Measurements from ENCODE around the gene ARHGAP22. TPM values are rescaled to one million over a fixed set of nuclear protein-coding genes. Genes with fewer than 3 reads are reported as not detected.
A peak's percentile ranks its signal among the peaks of the same experiment; 100 is the strongest.

The ARHGAP22 gene
- total RNA-seq, 1 experiment from 2014 or later: 13.5 TPM

GRCh38 chr10:48464121-48464870, 140.6 kb downstream of the ARHGAP22 start:
- Histone ChIP-seq H3K9me3 (no peaks in the 10 kb centered on the region), H3K36me3 (ENCODE audit: control insufficient read depth, insufficient read depth, low read length) (no peaks in the 10 kb centered on the region), H3K27me3 (replicated peaks; ENCODE audit: control insufficient read depth, insufficient read depth, low read length) (no peaks in the 10 kb centered on the region), H3K4me1 (peaks cover 25% of the 10 kb centered on the region), H3K4me3 (ENCODE audit: low read depth, low read length) (no peak overlapping the region)
- POLR2A ChIA-PET: interaction anchor here (0.5 kb wide), 1 partner anchor 130 kb away, joined by 3 read pairs; no protein-coding TSS in a partner anchor
- Mint-ChIP-seq H3K4me1 (ENCODE audit: low read depth, unreplicated experiment) (peaks cover 29% of the 10 kb centered on the region), H3K9me3 (ENCODE audit: unreplicated experiment) (no peaks in the 10 kb centered on the region), H3K4me3 (ENCODE audit: unreplicated experiment) (no peak overlapping the region), H3K27me3 (ENCODE audit: insufficient read depth, unreplicated experiment) (no peaks in the 10 kb centered on the region), H3K36me3 (ENCODE audit: insufficient read depth, unreplicated experiment) (peaks cover 4% of the 10 kb centered on the region), H3K27ac (ENCODE audit: unreplicated experiment) (peak overlapping the region; percentile 28)
- BruUV-seq (replicated peaks): no TSS peak
- CTCF ChIA-PET: interaction anchor here (1.4 to 2.1 kb wide), 3 partner anchors 10 to 101 kb away, joined by 8 to 14 read pairs (median 9); no protein-coding TSS in a partner anchor
- no peak for TF ChIP-seq CTCF (IDR thresholded peaks at IDR 0.05; ENCODE audit: insufficient read depth in 1 of 2, low read depth in 1 of 2, low read length in 1 of 2, severe bottlenecking in 1 of 2, unreplicated experiment in 1 of 2)
- no peak for DNase-seq
- intact Hi-C loops (cut with micrococcal nuclease; ENCODE audit: unreplicated experiment): loop anchor here (1.0 kb wide), 1 partner anchor 18 kb away; no protein-coding TSS in a partner anchor

GRCh38 chr10:48463318-48464003, 141.4 kb downstream of the ARHGAP22 start:
- intact Hi-C loops (cut with micrococcal nuclease; ENCODE audit: unreplicated experiment): loop anchor here (1.0 to 2.0 kb wide), 3 partner anchors 19 to 100 kb away; no protein-coding TSS in a partner anchor
- peaks cover 16% of the 10 kb centered on the region for H3K4me1 ChIP-seq
- no TSS peak for BruUV-seq (replicated peaks)
- ChIA-PET POLR2A (interaction anchor here (0.6 kb wide), 1 partner anchor 17 kb away, joined by 3 read pairs; no protein-coding TSS in a partner anchor), CTCF (interaction anchor here (0.5 to 2.1 kb wide), 6 partner anchors 10 to 192 kb away, joined by 3 to 14 read pairs (median 6); partner anchors contain the start of gene ARHGAP22)
- peak in 1 of 2 experiments; percentile 47 for TF ChIP-seq CTCF (IDR thresholded peaks at IDR 0.05; ENCODE audit: insufficient read depth in 1 of 2, low read depth in 1 of 2, low read length in 1 of 2, severe bottlenecking in 1 of 2, unreplicated experiment in 1 of 2)
- H3K27me3 ChIP-seq (replicated peaks; ENCODE audit: control insufficient read depth, insufficient read depth, low read length): no peaks in the 10 kb centered on the region
- H3K4me3 ChIP-seq (ENCODE audit: low read depth, low read length): no peak overlapping the region
- H3K9me3 ChIP-seq: no peaks in the 10 kb centered on the region
- H3K4me1 Mint-ChIP-seq (ENCODE audit: low read depth, unreplicated experiment): peaks cover 28% of the 10 kb centered on the region
- DNase-seq: peak; percentile 61
- H3K4me3 Mint-ChIP-seq (ENCODE audit: unreplicated experiment): no peak overlapping the region
- no peaks in the 10 kb centered on the region for H3K27me3 Mint-ChIP-seq (ENCODE audit: insufficient read depth, unreplicated experiment)
- peaks cover 4% of the 10 kb centered on the region for H3K36me3 Mint-ChIP-seq (ENCODE audit: insufficient read depth, unreplicated experiment)
- no peaks in the 10 kb centered on the region for H3K9me3 Mint-ChIP-seq (ENCODE audit: unreplicated experiment)
- H3K36me3 ChIP-seq (ENCODE audit: control insufficient read depth, insufficient read depth, low read length): no peaks in the 10 kb centered on the region
- peak overlapping the region; percentile 28 for H3K27ac Mint-ChIP-seq (ENCODE audit: unreplicated experiment)

- no TSS peak for BruUV-seq (replicated peaks)
- no peaks in the 10 kb centered on the region for H3K36me3 ChIP-seq (ENCODE audit: control insufficient read depth, insufficient read depth, low read length)
- H3K4me1 Mint-ChIP-seq (ENCODE audit: low read depth, unreplicated experiment): peaks cover 21% of the 10 kb centered on the region
- peaks cover 4% of the 10 kb centered on the region for H3K36me3 Mint-ChIP-seq (ENCODE audit: insufficient read depth, unreplicated experiment)
- no peak overlapping the region for H3K4me3 ChIP-seq (ENCODE audit: low read depth, low read length)
- peaks cover 7% of the 10 kb centered on the region for H3K4me1 ChIP-seq
- no peak overlapping the region for H3K4me3 Mint-ChIP-seq (ENCODE audit: unreplicated experiment)
- no peak for DNase-seq
- no peak overlapping the region for H3K27ac Mint-ChIP-seq (ENCODE audit: unreplicated experiment)
- TF ChIP-seq CTCF (IDR thresholded peaks at IDR 0.05; ENCODE audit: insufficient read depth in 1 of 2, low read depth in 1 of 2, low read length in 1 of 2, severe bottlenecking in 1 of 2, unreplicated experiment in 1 of 2): no peak
- no peaks in the 10 kb centered on the region for H3K9me3 ChIP-seq
- ChIA-PET POLR2A (interaction anchor here (0.6 kb wide), 1 partner anchor 16 kb away, joined by 3 read pairs; no protein-coding TSS in a partner anchor), CTCF (interaction anchor here (1.0 to 2.1 kb wide), 3 partner anchors 17 to 99 kb away, joined by 5 to 14 read pairs (median 8); no protein-coding TSS in a partner anchor)
- intact Hi-C loops (cut with micrococcal nuclease; ENCODE audit: unreplicated experiment): loop anchor here (1.0 to 2.0 kb wide), 2 partner anchors 44 to 99 kb away; no protein-coding TSS in a partner anchor
- no peaks in the 10 kb centered on the region for H3K27me3 Mint-ChIP-seq (ENCODE audit: insufficient read depth, unreplicated experiment)
- H3K27me3 ChIP-seq (replicated peaks; ENCODE audit: control insufficient read depth, insufficient read depth, low read length): no peaks in the 10 kb centered on the region
- no peaks in the 10 kb centered on the region for H3K9me3 Mint-ChIP-seq (ENCODE audit: unreplicated experiment)
Observed at GRCh38 chr10:48462482-48463020, 142.3 kb downstream of the ARHGAP22 start.

Data from Caco-2 (cell line).